ENCODE results near the gene NADK. TPM values are rescaled to one million over a fixed set of nuclear protein-coding genes. Genes with fewer than 3 reads are reported as not detected.

The NADK gene
- total and polyA plus RNA-seq, 2 of the 13 experiments (the other 11 are each of a cell fraction or from before 2014, with no cell fraction given), result 56.6 to 60.1 TPM

DNA sequence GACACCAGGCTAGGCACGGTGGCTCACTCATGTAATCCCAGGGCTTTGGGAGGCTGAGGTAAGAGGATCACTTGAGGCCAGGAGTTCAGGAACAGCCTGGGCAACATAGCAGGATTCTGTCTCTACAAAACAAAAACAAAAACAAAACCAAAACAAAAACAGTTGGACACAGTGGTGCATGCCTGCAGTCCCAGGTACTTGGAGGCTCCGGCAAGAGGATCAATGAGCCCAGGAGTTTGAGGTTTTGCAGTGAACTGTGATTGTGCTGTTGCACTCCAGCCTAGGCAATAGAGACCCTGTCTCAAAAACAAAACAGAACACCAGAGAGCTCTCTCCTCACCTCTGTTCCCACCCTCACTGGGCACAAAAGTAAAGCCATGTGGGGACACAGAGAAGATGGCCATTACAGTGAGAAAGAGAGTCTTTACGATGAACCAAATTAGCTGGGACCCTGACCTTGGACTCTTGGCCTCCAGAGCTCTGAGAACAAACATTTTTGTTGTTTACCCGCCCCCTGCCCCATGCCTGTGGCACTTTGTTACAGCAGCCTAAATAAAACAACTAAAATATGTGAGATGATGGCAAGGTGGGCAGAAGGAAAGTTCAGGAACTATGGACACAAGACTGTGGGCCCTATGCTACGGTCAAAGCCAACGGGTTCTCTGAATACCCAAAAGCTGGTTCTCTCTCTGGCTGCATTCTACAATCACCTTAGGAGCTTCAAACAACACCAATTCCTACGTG, 9.8 kb downstream of the NADK start (continued):
- TF ChIP-seq, protein P1, sequence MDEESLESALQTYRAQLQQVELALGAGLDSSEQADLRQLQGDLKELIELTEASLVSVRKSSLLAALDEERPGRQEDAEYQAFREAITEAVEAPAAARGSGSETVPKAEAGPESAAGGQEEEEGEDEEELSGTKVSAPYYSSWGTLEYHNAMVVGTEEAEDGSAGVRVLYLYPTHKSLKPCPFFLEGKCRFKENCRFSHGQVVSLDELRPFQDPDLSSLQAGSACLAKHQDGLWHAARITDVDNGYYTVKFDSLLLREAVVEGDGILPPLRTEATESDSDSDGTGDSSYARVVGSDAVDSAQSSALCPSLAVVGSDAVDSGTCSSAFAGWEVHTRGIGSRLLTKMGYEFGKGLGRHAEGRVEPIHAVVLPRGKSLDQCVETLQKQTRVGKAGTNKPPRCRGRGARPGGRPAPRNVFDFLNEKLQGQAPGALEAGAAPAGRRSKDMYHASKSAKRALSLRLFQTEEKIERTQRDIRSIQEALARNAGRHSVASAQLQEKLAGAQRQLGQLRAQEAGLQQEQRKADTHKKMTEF (CRISPR knock-in tag; IDR thresholded peaks at IDR 0.05), result peak; percentile 37; the same call in 1 of the 2 replicates
- TF ChIP-seq ISX (CRISPR knock-in tag; conservative IDR thresholded peaks at IDR 0.05) (no peak), POGZ (CRISPR knock-in tag; IDR thresholded peaks at IDR 0.05) (no peak), RARG (CRISPR knock-in tag; IDR thresholded peaks at IDR 0.05; ENCODE audit: low read depth) (no peak), NFRKB (IDR thresholded peaks at IDR 0.05) (no peak), ZNF781 (CRISPR knock-in tag; IDR thresholded peaks at IDR 0.05; ENCODE audit: borderline replicate concordance, not compliant biosample characterization) (no peak), ZNF354B (CRISPR knock-in tag; IDR thresholded peaks at IDR 0.05) (no peak), ZFP37 (CRISPR knock-in tag; IDR thresholded peaks at IDR 0.05; ENCODE audit: borderline replicate concordance) (no peak), SMAD9 (CRISPR knock-in tag; IDR thresholded peaks at IDR 0.05) (no peak), MEF2D (CRISPR knock-in tag; IDR thresholded peaks at IDR 0.05) (0 out of 2 replicates have a peak, but pooled peaks have one; percentile 21), ZNF317 (CRISPR knock-in tag; IDR thresholded peaks at IDR 0.05) (no peak), SNAPC2 (CRISPR knock-in tag; IDR thresholded peaks at IDR 0.05) (no peak), IRF2 (CRISPR knock-in tag; IDR thresholded peaks at IDR 0.05) (no peak), KMT2A (CRISPR knock-in tag; IDR thresholded peaks at IDR 0.05) (0 out of 2 replicates have a peak, but pooled peaks have one; percentile 55), ZMYM4 (CRISPR knock-in tag; IDR thresholded peaks at IDR 0.05) (no peak; the same call in none of the 2 replicates), ZNF879 (CRISPR knock-in tag; IDR thresholded peaks at IDR 0.05) (no peak), ZNF761 (CRISPR knock-in tag; conservative IDR thresholded peaks at IDR 0.05) (0 out of 2 replicates have a peak, but pooled peaks have one; percentile 33), ZSCAN9 (CRISPR knock-in tag; IDR thresholded peaks at IDR 0.05; ENCODE audit: borderline replicate concordance) (peak; percentile 27; the same call in 1 of the 2 replicates), RARA (CRISPR knock-in tag; IDR thresholded peaks at IDR 0.05) (peak; percentile 64; the same call in 1 of the 2 replicates)
- TF ChIP-seq, protein P2, sequence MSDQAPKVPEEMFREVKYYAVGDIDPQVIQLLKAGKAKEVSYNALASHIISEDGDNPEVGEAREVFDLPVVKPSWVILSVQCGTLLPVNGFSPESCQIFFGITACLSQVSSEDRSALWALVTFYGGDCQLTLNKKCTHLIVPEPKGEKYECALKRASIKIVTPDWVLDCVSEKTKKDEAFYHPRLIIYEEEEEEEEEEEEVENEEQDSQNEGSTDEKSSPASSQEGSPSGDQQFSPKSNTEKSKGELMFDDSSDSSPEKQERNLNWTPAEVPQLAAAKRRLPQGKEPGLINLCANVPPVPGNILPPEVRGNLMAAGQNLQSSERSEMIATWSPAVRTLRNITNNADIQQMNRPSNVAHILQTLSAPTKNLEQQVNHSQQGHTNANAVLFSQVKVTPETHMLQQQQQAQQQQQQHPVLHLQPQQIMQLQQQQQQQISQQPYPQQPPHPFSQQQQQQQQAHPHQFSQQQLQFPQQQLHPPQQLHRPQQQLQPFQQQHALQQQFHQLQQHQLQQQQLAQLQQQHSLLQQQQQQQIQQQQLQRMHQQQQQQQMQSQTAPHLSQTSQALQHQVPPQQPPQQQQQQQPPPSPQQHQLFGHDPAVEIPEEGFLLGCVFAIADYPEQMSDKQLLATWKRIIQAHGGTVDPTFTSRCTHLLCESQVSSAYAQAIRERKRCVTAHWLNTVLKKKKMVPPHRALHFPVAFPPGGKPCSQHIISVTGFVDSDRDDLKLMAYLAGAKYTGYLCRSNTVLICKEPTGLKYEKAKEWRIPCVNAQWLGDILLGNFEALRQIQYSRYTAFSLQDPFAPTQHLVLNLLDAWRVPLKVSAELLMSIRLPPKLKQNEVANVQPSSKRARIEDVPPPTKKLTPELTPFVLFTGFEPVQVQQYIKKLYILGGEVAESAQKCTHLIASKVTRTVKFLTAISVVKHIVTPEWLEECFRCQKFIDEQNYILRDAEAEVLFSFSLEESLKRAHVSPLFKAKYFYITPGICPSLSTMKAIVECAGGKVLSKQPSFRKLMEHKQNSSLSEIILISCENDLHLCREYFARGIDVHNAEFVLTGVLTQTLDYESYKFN (CRISPR knock-in tag; conservative IDR thresholded peaks at IDR 0.05), result peak; percentile 93
- TF ChIP-seq, protein P3, sequence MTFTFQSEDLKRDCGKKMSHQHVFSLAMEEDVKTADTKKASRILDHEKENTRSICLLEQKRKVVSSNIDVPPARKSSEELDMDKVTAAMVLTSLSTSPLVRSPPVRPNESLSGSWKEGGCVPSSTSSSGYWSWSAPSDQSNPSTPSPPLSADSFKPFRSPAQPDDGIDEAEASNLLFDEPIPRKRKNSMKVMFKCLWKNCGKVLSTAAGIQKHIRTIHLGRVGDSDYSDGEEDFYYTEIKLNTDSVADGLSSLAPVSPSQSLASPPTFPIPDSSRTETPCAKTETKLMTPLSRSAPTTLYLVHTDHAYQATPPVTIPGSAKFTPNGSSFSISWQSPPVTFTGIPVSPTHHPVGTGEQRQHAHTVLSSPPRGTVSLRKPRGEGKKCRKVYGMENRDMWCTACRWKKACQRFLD (CRISPR knock-in tag; IDR thresholded peaks at IDR 0.05; ENCODE audit: borderline replicate concordance), result no peak
- TF ChIP-seq, protein P4, sequence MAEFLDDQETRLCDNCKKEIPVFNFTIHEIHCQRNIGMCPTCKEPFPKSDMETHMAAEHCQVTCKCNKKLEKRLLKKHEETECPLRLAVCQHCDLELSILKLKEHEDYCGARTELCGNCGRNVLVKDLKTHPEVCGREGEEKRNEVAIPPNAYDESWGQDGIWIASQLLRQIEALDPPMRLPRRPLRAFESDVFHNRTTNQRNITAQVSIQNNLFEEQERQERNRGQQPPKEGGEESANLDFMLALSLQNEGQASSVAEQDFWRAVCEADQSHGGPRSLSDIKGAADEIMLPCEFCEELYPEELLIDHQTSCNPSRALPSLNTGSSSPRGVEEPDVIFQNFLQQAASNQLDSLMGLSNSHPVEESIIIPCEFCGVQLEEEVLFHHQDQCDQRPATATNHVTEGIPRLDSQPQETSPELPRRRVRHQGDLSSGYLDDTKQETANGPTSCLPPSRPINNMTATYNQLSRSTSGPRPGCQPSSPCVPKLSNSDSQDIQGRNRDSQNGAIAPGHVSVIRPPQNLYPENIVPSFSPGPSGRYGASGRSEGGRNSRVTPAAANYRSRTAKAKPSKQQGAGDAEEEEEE (CRISPR knock-in tag; IDR thresholded peaks at IDR 0.05; ENCODE audit: borderline replicate concordance), result no peak

Data from HepG2 (cell line).